ENCODE results near the gene ANAPC15. TPM values are rescaled to one million over a fixed set of nuclear protein-coding genes. Genes with fewer than 3 reads are reported as not detected.
"Not testable (repeated sequence)": the region's sequence is repeated elsewhere in the genome, so short reads cannot be mapped to it uniquely, and the experiment has no call there.

Gene ANAPC15
- total RNA-seq, 1 donor from 2014 or later, result not detected

DNA sequence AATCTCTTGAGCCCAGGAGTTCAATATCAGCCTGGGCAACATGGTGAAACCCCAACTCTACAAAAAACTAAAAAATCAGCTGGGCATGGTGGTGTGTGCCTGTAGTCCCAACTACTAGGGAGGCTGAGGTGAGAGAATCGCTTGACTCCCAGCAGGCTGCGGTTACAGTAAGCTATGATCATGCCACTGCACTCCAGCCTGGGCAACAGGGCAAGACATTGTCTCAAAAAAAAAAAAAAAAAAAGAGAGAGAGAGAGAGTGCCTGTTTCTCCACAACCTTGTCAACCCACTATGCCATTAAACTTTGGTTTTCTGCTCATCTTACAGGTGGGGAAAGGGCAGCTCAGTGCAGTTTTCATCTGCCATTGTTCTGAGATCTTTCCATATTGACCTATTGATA is 28.2 kb upstream of the ANAPC15 start:
- Histone ChIP-seq H3K27me3 (no peaks in the 10 kb centered on the region), H3K36me3 (no peaks in the 10 kb centered on the region), H3K4me1 (no peaks in the 10 kb centered on the region), H3K9me3 (no peaks in the 10 kb centered on the region), H3K27ac (no peak overlapping the region), H3K4me3 (no peak overlapping the region)
- intact Hi-C loops (cut with DNase I), result no loop called here
- DNase-seq (ENCODE audit: low spot score in 2 of 2), result no peak
- TF ChIP-seq, protein P1, sequence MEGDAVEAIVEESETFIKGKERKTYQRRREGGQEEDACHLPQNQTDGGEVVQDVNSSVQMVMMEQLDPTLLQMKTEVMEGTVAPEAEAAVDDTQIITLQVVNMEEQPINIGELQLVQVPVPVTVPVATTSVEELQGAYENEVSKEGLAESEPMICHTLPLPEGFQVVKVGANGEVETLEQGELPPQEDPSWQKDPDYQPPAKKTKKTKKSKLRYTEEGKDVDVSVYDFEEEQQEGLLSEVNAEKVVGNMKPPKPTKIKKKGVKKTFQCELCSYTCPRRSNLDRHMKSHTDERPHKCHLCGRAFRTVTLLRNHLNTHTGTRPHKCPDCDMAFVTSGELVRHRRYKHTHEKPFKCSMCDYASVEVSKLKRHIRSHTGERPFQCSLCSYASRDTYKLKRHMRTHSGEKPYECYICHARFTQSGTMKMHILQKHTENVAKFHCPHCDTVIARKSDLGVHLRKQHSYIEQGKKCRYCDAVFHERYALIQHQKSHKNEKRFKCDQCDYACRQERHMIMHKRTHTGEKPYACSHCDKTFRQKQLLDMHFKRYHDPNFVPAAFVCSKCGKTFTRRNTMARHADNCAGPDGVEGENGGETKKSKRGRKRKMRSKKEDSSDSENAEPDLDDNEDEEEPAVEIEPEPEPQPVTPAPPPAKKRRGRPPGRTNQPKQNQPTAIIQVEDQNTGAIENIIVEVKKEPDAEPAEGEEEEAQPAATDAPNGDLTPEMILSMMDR (IDR thresholded peaks at IDR 0.05), result no peak

DNA sequence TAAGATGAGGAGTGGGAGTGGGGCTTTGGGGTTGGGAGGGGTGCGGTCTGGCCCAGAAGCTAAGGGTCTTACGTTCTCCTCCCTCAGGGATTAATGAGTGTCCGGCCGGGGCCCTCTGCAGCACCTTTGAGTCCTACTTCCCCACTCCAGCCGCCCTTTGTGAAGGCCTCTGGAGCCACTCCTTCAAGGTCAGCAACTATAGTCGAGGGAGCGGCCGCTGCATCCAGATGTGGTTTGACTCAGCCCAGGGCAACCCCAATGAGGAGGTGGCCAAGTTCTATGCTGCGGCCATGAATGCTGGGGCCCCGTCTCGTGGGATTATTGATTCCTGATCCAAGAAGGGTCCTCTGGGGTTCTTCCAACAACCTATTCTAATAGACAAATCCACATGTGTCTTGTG is 27.0 kb upstream of the ANAPC15 start:
- Histone ChIP-seq H3K4me1 (no peaks in the 10 kb centered on the region), H3K4me3 (no peak overlapping the region), H3K9me3 (no peaks in the 10 kb centered on the region), H3K27me3 (no peaks in the 10 kb centered on the region), H3K27ac (no peak overlapping the region), H3K36me3 (no peaks in the 10 kb centered on the region)
- DNase-seq (ENCODE audit: low spot score in 2 of 2), result no peak
- intact Hi-C loops (cut with DNase I), result no loop called here
- TF ChIP-seq, protein P1 (IDR thresholded peaks at IDR 0.05), result no peak

DNA sequence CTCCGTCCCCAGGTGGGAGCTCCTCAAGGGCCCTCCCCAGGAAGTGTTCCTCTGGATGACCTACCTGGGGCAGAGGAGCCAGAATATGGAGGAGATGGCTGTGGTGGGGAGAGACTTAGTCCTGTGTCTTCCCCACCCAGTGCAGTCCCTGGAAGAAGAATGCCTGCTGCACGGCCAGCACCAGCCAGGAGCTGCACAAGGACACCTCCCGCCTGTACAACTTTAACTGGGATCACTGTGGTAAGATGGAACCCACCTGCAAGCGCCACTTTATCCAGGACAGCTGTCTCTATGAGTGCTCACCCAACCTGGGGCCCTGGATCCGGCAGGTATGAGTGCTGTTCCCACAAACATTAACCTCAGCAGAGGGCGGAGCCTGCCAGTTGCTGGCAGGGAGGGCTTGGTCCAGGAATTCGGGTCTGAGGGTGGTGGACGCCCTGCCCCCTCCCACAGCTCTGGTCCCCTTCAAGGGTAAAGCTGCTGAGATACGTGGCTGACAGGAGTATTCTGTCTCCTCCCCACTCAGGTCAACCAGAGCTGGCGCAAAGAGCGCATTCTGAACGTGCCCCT is 26.4 kb upstream of the ANAPC15 start:
- no peak overlapping the region for H3K4me3 ChIP-seq
- H3K27me3 ChIP-seq, result no peaks in the 10 kb centered on the region
- no peak for DNase-seq (ENCODE audit: low spot score in 2 of 2)
- intact Hi-C loops (cut with DNase I), result no loop called here
- no peak overlapping the region for H3K27ac ChIP-seq
- no peaks in the 10 kb centered on the region for H3K36me3 ChIP-seq
- no peaks in the 10 kb centered on the region for H3K4me1 ChIP-seq
- TF ChIP-seq, protein P1 (IDR thresholded peaks at IDR 0.05), result no peak
- H3K9me3 ChIP-seq, result no peaks in the 10 kb centered on the region

DNA sequence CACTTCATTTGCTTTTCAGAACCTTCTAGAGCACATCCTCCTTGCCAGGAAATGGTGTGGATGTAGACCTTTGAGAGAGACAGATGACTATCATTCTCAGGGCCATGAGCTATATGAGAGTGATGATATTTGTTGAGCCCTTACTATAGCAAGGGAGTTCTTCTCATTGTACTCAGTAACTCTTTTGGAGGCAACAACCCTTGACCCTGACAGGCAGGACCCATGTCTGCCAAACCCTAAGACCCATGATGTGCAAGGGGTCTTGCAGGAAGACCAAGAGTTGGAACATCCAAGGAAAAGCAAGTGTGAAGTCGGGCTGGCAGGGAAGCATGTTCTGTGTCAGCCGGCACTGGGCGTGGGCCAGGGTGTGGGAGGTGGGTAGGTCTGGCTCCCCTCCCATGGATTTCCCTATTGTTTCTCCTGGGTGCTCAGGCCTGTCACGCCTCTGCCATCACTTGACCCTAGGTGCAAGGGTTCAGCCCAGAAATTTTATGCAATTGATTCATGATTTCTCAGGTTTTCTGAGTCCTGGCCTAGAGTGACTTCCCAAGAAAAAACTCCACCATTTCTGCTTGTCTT is 24.3 kb upstream of the ANAPC15 start:
- Histone ChIP-seq H3K27ac (no peak overlapping the region), H3K4me3 (no peak overlapping the region), H3K9me3 (no peaks in the 10 kb centered on the region), H3K27me3 (no peaks in the 10 kb centered on the region), H3K36me3 (no peaks in the 10 kb centered on the region), H3K4me1 (no peaks in the 10 kb centered on the region)
- TF ChIP-seq, protein P1 (IDR thresholded peaks at IDR 0.05), result no peak
- intact Hi-C loops (cut with DNase I), result no loop called here
- DNase-seq (ENCODE audit: low spot score in 2 of 2), result no peak

DNA sequence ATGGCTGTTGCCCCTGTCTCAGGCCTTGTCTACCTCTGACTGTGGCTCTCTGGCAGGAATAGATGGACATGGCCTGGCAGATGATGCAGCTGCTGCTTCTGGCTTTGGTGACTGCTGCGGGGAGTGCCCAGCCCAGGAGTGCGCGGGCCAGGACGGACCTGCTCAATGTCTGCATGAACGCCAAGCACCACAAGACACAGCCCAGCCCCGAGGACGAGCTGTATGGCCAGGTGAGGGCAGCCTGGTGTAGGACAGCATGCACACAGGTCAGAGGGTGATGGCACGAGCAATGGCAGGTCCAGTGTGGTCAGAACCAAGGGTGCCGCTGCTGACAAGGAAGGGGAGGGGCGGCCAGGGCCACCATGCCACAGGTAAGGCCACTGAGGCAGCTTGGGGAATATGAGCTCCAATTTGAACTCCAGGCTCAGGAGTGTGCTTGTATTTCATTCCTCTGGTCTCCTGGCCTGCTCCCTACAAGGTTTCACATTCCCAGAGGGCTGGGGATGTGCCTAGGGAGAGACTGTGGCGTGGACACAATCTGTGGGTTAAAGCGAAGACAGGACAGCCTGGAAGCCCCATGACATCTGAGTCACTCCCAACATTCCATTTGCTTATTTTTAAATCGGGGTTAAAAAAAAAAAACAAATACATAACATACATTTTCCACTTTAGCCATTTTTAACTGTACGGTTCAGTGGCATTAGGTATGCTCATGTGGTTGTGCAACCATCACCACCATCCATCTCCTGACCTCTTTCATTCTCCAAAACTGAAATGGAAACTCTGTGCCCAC is 23.6 kb upstream of the ANAPC15 start:
- Histone ChIP-seq H3K27me3 (no peaks in the 10 kb centered on the region), H3K36me3 (no peaks in the 10 kb centered on the region), H3K27ac (no peak overlapping the region), H3K9me3 (no peaks in the 10 kb centered on the region), H3K4me1 (no peaks in the 10 kb centered on the region), H3K4me3 (no peak overlapping the region)
- intact Hi-C loops (cut with DNase I), result no loop called here
- no peak for DNase-seq (ENCODE audit: low spot score in 2 of 2)
- TF ChIP-seq, protein P1 (IDR thresholded peaks at IDR 0.05), result no peak

DNA sequence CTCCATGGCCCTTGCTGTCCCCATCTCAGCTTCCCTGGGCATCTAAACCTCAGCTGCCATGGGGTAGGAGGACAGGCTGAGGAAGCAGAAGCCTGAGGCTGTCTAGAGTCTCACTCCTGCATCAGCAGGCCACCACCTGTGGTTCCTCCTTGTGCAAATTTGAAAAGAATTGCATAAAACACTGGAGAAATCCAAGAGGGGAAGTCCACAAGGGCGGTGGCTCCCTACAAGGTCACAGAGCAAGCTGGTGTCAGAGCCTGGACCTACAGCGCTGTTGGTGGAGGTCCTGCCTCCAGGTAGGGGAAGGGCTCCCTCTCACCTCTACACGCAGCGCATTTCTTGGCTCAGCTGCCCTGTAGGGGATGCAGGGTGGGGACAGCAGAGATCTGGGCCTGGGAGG is 23.0 kb upstream of the ANAPC15 start, which contains the start of gene FOLR3:
TSS of gene FOLR3 (plus strand) at position 253 of the 400 bp plus-strand sequence. CDS start 228 bp downstream, outside the sequence.
- H3K4me1 ChIP-seq; H3K36me3 ChIP-seq; H3K27me3 ChIP-seq; DNase-seq (ENCODE audit: low spot score in 2 of 2); H3K27ac ChIP-seq; H3K4me3 ChIP-seq; H3K9me3 ChIP-seq; intact Hi-C loops (cut with DNase I): not testable (repeated sequence)

Data from ascending aorta (tissue), 2 donors.